NCI-H82 treated with DMSO at 0.1 percent for 48 hours (cell line): ENCODE measurements around the gene NCKAP5L.

Experiments
- DNase-seq: peaks from one replicate; lab custom pipeline; 2025; ENCODE audit not compliant: unreplicated experiment; lab: John Stamatoyannopoulos, UW

Gene NCKAP5L

DNA sequence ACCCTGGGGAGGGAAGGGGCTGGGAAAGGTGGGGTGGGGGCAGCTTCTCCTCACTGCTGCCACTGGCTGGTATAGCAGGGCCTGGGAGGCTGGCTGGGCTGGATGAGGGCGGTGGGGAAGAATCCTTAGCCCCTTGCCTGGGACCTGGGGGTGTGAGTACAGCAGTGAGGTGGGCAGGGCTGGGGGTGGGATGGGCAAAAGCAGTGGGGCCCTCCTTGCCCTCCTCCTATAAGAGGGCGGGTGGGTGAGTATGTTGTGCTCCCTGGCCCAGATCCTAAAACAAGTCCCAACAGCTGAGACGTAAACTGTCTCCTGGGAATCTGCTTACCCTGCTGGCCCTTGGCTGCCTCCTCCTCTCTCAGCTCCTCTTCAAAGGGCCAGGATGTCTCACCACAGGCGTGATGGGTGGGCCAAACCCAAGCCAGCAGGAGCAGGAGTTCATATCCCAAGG, 2.2 kb downstream of the NCKAP5L start:
- DNase-seq, result no peak

DNA sequence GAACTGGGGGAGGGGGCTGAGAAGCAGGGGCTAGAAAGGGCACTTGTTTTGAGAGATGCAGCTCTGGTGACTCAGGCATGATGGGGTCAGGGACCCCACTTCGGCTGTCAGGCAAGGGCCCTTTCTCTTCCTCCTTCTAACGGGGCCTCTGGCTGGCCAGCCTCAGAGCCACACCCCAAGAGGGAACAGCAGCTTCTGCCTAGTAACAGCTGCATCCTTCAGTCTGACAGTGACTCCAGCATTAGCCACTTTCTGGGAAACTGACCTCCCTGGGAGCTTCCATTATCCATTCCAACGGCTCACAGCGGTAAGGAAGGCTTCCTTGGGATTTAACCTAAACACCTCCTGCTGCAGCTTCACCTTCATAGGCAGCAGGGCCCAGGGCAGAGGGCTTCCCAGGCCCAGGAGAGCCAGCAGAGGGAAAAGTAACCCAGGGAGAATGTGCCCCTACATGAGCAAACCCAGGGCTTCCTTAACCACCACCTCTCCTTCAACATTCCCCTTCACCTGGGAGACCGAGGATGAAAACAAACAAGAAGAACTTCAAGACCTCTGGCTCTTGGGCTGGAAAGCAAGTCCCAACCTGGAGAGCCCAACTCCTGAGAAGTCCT, 2.7 kb downstream of the NCKAP5L start:
- DNase-seq, result no peak

- no peak for DNase-seq
Measured at GRCh38 chr12:49824895-49825294, 3.3 kb downstream of the NCKAP5L start.

DNA sequence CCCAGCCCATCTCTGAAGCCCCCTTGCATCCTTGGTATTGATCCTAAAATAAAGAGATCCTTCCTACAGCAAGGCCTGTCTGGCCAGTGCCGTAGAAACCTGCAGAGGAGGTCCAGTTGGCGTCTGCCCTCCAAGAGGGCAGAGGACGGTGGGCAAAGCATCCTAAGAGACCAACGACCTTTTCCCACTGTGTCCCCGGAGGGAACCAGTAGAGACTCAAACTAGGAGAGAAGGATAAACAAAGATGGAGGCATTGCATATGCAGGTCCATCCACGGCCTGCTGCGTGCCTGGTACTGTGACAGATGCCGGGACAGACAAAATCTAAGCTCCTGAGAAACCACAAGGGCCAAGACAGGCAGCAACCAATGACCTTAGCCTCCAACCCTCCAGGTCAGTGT, 3.8 kb downstream of the NCKAP5L start:
- no peak for DNase-seq

- no peak for DNase-seq
Measured at GRCh38 chr12:49823951-49824350, 4.3 kb downstream of the NCKAP5L start.

DNA sequence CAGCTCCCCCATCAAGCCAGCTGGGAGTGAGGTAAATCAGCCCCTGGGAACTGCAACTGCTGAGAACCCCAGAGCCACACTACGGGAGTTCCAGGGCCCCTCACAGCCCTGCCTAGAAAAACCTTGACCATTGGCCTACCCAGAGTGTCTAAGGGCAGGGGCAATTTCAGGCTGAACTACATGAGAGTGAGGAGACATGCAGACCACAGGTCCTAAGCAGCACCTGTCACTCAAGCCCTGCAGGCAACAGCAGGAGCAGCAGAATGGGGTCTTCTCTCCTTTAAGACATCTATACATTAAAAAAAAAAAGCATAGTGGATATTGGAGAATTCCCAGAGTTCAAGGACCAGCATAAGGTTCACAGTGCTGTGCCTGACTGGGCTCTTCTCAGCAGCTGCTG, 4.9 kb downstream of the NCKAP5L start:
- no peak for DNase-seq

DNA sequence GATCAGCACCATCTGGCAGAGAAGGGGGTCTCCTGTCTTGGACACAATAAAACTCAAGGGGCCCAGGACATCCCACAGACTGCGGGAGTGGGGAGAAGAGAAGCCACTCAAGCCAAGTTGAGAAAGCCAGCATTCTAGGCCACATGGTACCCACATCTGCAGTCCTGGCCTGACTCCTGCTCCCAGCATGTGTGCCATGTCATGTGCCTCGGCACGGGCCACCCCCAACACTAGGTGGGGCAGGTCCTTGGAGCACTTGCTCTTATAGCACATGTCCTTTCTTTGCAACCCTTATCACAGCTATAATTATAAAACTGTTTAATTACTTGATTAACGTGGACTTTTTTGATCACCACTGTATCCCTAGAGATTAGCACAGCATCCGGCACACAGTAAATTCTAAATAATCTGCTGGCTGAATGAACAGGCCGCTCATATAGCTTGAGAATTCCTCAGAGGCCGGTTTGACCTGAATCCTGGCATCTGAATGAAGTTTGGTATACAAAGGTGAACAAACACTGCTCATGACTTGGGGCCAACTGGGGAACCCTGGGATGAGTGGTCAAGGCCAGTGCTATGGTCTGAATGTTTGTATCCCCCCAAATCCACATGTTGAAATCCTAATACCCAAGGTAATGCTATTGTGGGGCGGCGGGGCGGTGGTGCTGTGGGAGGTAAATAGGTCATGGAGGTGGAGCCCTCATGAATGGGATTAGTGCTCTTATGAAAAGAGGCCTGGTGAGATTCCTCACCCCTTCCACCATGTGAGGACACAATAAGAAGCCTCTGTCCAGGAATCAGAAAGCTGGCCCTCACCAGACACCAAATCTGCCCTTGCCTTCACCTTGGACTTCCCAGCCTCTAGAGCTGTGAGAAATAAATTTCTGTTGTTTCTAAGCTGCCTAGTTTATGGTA, 6.6 kb downstream of the NCKAP5L start:
- peak; percentile 17 for DNase-seq

DNA sequence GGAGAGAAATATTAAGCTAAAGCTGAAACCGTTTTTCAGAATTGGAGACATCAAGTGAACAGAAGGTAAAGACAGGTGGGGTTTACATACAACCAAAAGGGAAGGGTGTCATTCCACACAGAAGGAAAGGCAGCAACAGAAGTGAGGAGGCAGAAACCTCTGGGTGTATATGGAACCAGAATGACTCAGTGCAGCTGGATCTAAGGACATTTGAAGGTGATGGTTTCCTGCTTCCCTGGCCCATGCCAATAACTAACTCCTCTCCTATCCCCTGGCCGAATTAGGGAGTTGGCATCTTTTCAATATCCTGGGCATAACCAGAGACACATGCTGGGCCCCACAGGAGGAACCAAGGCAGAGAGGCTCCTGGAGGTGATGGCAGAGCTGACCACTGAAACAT, 8.4 kb downstream of the NCKAP5L start:
- no peak for DNase-seq

- no peak for DNase-seq
Measured at GRCh38 chr12:49818241-49818895, 9.8 kb downstream of the NCKAP5L start.

- no peak for DNase-seq
Measured at GRCh38 chr12:49813131-49813530, 15.1 kb downstream of the NCKAP5L start.

GRCh38 chr12:49811961-49812401, 16.2 kb downstream of the NCKAP5L start:
- no peak for DNase-seq

DNA sequence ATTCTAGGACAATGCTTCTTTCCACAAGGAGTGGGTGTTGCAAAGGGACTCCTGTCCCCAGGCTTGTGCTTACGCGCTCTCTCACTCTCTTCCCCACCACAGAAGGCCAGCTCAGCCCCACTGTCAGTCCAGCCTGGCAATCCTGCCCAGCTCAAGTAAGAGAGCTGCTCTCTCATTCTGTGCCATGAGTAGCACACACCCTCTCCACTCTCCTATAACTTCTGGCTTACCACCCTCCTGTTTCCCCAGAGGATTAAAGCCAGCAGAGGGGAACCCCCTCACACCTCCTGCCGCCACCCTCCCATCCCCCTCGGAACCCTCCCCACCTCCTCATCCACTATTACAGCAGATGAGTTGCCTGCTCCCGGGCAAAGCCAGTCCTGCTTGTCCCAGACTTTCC, 17.1 kb downstream of the NCKAP5L start:
- no peak for DNase-seq

- no peak for DNase-seq
Measured at GRCh38 chr12:49809906-49810389, 18.3 kb downstream of the NCKAP5L start.

GRCh38 chr12:49809381-49809905, 18.8 kb downstream of the NCKAP5L start:
- DNase-seq, result peak; percentile 44

DNA sequence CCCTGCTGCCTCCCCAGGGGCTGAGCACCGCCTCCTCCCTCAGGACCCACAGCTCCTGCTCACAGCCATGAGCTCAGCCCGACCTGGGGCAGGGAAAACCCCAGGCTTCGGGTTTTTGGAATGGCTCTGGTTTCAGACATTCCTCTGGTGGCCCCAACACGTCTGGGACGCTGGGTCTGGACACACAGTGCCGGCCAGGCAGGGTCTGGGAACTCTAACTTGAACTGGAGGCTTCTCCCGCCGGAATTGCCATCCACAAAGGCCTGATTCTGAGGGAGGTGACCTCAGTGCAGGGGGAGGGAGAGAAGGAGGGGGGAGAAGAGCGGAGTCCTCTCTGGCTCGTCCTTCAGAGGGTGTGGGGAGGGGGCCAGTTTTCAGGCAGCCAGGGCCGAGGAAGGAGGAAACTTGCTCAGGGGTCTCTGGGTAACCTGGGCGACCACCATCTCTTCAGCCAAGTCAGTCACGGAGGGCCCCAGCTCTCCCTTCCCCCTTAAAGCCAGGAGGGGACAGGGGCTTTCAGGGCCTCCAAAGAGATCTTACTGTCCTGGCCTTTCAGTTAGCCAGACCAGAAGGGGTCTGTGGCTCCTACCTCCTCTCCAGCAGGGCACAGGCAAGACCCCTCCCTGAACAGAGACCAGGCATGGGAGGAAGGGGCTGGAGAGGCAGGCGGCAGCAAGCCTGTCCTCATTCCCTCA, 19.4 kb downstream of the NCKAP5L start:
- DNase-seq, result no peak

DNA sequence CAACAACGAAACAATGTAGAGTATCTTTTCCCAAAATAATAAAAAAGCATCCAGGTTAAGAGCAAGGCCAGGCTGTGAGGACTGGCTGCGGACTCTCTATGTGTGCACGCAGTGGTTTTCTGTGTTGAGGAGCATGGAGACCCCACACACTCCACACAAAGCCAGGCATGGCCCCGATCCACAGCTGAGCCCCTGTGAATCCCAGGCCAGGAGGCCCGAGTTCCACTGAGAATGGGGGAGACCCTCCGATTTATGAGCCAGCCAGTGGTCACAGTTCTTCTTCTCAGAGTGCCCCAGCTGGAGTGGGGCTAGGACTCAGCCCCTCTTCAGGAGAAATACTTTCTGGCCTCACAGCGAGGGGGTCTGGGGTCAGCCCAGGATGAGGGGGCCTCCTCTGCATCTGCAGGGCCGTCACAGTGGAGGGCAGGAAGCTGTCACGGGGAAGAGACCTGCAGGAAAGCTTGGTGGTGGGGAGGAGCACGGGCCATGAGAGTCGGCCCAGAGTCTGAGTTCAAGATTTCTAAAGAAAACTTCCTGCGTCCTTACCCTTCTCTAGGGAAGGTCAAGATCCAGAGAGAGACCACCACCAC, 20.1 kb downstream of the NCKAP5L start:
- no peak for DNase-seq

DNA sequence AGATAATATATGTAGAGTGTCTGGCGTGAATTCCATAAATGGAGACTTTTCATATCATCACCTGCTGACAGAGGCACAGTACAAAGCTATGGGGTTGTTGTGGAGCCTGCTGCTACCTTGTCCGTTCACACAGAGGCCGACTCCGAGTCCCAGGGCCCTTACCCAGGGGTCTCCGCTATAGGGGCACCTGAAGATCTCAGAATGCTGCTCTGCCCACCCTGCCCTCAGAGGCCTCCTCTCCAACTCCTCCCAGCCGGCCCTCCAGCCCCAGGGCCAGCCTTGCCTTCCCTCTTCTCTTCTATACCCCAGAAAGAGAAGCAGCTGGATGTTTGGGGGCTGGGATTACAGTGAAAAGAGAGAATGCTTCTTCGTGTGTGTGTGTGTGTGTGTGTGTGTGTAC, 21.3 kb downstream of the NCKAP5L start:
- DNase-seq, result no peak

- DNase-seq, result no peak
Measured at GRCh38 chr12:49806321-49806813, 21.8 kb downstream of the NCKAP5L start.

DNA sequence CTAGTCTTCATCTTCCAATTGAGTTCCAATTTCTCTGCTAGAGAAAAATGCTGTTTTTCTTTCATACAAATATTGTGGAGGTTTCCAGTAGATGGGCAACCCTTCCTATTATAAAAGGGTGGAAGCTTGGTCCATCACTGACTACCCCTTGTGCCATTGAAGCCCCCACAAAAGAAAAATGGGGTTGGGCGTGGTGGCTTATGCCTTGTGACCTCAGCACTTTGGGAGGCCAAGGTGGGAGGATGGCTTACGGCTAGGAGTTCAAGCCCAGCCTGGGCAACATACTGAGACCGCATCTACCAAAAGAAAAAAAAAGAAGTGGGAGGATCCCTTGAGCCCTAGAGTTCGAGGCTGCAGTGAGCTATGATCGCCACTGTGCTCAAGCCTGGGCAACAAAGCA, 22.8 kb downstream of the NCKAP5L start:
- DNase-seq, result no peak

GRCh38 chr12:49804821-49805220, 23.4 kb downstream of the NCKAP5L start:
- no peak for DNase-seq
